Anterior cingulate cortex (tissue), 58 donors: ENCODE measurements around the gene THOC2.
"Not testable (repeated sequence)": the region's sequence is repeated elsewhere in the genome, so short reads cannot be mapped to it uniquely, and the experiment has no call there.

ENCODE experiments used
- DNase-seq, 58 donors: peaks; one replicate each; lab custom pipeline; 2025; lab: John Stamatoyannopoulos, UW

The THOC2 gene

GRCh38 chrX:123739474-123739873, 6.6 kb upstream of the THOC2 start:
- DNase-seq = no peak

- no peak for DNase-seq
Observed at GRCh38 chrX:123738378-123738940, 5.6 kb upstream of the THOC2 start.

- no peak for DNase-seq
Observed at GRCh38 chrX:123736333-123736921, 3.6 kb upstream of the THOC2 start.

GRCh38 chrX:123735137-123735536, 2.3 kb upstream of the THOC2 start:
- not testable (repeated sequence) for DNase-seq

GRCh38 chrX:123734079-123734478, 1.2 kb upstream of the THOC2 start:
- DNase-seq = not testable (repeated sequence)

- peak in 6 of 58 donors; percentile 0 to 19 (median 3) for DNase-seq
Observed at GRCh38 chrX:123731987-123732669, 724 bp downstream of the THOC2 start.

- peak in 4 of 58 donors; percentile 0 to 4 (median 0) for DNase-seq
Observed at GRCh38 chrX:123731258-123731986, 1.4 kb downstream of the THOC2 start.

GRCh38 chrX:123728554-123728953, 4.3 kb downstream of the THOC2 start:
- no peak for DNase-seq

- DNase-seq = no peak
Observed at GRCh38 chrX:123728016-123728415, 4.8 kb downstream of the THOC2 start.

- not testable (repeated sequence) for DNase-seq
Observed at GRCh38 chrX:123722193-123722592, 10.7 kb downstream of the THOC2 start.

- no peak for DNase-seq
Observed at GRCh38 chrX:123720486-123720885, 12.4 kb downstream of the THOC2 start.

- no peak for DNase-seq
Observed at GRCh38 chrX:123713841-123714240, 19.0 kb downstream of the THOC2 start.

- DNase-seq = no peak
Observed at GRCh38 chrX:123713434-123713833, 19.4 kb downstream of the THOC2 start.

- not testable (repeated sequence) for DNase-seq
Observed at GRCh38 chrX:123711201-123711600, 21.7 kb downstream of the THOC2 start.

GRCh38 chrX:123704781-123705180, 28.1 kb downstream of the THOC2 start:
- DNase-seq = no peak

GRCh38 chrX:123698979-123699520, 33.8 kb downstream of the THOC2 start:
- no peak for DNase-seq

GRCh38 chrX:123696334-123696733, 36.5 kb downstream of the THOC2 start:
- DNase-seq = no peak

GRCh38 chrX:123695242-123695641, 37.6 kb downstream of the THOC2 start:
- no peak for DNase-seq

- no peak for DNase-seq
Observed at GRCh38 chrX:123691776-123692175, 41.1 kb downstream of the THOC2 start.

GRCh38 chrX:123688524-123688923, 44.3 kb downstream of the THOC2 start:
- DNase-seq = no peak

GRCh38 chrX:123685232-123685631, 47.6 kb downstream of the THOC2 start:
- no peak for DNase-seq
